ENCODE data around the gene KRTAP3-3.
"Not testable (repeated sequence)": the region's sequence is repeated elsewhere in the genome, so short reads cannot be mapped to it uniquely, and the experiment has no call there.

KRTAP3-3 gene

DNA sequence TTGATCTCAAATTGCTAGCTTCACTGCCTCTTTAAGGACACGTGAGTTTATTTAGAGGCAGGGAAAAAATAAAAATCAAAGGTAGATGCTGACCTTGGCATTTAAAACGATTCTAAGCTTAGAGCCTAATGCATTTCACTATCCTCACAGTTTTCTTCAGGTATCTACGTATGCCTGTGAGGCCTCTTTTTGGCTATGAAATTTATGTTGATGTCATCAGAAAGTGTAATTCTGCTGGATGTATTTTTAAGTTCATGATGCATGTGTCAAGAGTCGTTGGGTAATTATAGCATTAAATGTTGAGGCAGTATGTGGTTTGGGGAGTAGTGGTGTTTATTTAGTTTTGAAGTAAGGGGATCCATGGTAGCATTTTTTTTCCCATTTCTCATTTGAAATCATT, 10.0 kb upstream of the KRTAP3-3 start:
- FAIRE-seq = no peak

GRCh38 chr17:41002814-41003213, 8.8 kb upstream of the KRTAP3-3 start:
- no peak for FAIRE-seq

- no peak for FAIRE-seq
Observed at GRCh38 chr17:41001795-41002194, 7.8 kb upstream of the KRTAP3-3 start.

DNA sequence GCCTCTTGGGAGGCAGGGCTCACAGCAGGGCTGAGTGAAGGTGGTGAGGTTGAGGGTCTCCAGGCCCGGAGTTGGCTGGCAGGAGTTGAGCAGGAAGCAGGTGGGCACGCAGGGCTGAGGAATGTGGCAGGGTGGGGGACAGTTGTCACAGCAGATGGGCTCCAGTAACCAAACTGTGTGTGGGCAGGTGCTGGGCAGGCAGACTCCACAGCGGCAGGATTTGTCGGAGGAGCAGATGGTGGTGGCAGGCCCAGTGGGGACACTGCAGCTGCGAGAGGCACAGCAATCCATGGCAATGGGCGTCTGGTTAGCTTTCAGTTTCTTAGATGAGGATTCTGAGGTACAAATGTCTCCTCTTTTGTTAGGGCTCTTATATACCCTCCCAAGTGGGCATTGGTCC, 5.6 kb upstream of the KRTAP3-3 start, which contains the start of gene KRTAP3-2:
KRTAP3-2 (minus strand) TSS at position 344 of the 400 bp plus-strand sequence; CDS start at position 291, 53 bp downstream.
- FAIRE-seq = not testable (repeated sequence)

DNA sequence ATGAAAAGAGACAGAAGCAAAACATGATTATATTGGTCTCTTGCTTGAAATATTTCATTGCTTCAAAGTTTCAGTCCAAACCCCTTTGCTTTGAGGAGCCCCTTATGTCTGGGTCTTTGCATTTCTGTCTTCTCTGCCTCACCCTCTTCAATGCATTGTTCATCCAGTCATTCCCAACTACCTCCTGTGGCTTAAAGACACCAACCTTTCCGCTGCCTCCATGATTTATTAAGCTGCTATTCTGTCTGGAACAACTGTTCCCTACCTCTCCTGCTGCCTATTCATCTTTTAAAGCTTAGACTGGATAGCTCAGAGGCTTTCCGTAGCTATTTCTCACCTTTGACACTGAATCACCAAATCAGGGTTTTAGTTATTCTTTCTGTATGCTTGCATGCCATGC, 3.4 kb upstream of the KRTAP3-3 start:
- FAIRE-seq = no peak

- FAIRE-seq = no peak
Observed at GRCh38 chr17:40996829-40997228, 2.9 kb upstream of the KRTAP3-3 start.

DNA sequence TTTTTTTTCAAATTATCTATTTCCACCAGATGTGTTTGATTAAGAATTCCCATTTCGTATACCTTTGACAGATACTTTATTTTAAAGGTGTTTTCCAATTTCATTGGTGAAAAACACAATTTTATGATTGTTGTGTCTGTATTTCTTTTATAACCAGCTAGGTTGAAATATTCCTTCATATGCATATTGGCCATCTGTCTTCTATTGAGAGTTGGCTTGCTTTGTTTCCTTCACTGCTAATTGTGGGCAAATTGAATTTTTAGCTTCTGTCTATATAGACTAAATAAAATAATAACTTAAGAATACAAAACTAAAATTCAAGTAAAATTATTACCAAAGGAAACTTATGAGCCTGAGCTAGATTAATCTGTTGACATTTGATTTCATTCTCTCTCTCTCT, 1.2 kb upstream of the KRTAP3-3 start:
- no peak for FAIRE-seq

- no peak for FAIRE-seq
Observed at GRCh38 chr17:40993084-40993483, 880 bp downstream of the KRTAP3-3 start.

DNA sequence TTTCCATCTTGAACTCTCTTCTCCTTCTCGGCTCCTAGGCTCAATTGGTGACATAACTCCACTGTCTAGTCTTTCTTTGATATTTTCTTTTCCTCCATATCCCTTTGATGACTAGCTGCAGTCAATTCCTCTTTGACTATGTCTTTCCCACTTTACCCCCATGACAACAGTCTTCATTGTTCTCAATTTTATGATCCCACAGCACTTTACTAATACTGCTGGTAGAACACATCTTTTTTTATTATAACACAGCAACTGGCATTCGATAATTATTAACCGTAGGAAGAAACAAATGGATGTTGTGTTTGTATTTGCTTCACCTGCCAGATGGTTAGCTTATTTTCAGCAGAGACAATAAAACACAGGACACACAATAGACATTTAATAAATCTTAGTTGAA, 1.3 kb downstream of the KRTAP3-3 start:
- FAIRE-seq = no peak

- FAIRE-seq = no peak
Observed at GRCh38 chr17:40986920-40987319, 7.0 kb downstream of the KRTAP3-3 start.

GRCh38 chr17:40984226-40984625, 9.7 kb downstream of the KRTAP3-3 start, which contains the start of gene KRT40:
Gene KRT40 (minus strand): TSS chr17:40984326. CDS start chr17:40984273, 53 bp downstream.
- FAIRE-seq = no peak

DNA sequence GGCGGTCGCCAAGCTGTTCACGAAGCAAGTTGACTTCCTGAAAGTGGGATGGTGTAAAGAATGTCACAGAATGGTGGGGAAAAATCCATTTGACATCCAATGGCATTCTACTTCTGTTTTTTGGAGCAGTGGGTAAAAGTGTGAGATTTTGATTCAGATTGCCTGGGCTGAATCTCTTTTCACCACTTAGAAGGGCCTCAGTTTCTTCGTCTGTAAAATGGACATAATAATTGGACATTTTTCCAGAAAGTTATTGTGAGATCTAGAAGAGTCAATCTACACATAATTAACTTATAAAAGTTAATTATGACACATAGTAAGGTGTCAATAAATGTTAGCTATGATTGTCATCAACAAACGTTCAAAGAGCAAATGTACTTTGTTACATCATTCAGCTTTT, 12.8 kb downstream of the KRTAP3-3 start:
- FAIRE-seq = no peak

DNA sequence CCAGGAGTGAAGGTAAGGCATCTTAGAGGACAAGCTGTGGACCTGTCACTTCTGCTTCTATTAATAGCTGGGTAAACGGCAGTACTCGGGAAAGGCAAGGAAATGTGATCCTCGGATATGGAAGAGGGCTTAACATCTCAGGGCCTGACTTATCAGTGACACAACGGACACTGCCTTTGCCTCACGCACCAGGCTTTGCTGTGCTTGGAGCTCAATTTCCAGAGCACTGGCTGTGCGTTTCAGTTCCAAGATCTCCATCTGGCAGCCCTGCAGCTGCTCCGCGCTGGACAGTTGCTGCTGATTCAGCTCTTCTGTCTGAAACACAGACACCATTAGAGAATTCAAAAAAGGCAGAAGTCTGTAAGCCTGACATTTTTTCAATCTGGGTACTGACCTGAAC, 13.4 kb downstream of the KRTAP3-3 start:
- no peak for FAIRE-seq

DNA sequence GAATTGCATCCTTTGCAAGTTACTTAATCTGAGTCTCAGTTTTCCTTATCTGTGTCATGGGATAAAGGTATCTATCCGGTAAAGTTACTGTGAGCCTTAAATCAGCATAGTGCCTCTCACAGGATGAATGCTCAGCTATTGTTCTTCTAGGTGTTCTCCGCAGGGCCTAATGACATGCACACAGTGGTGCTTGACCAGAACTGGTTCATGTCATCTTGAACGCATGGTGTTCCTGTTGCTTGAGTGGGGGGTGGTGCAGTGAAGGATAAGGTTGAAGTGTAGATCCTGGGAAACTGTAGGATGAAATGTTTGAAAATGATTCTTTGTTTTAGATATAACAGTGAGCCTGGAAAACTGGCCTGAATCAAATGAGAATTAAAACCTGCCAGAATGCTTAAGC, 13.8 kb downstream of the KRTAP3-3 start:
- no peak for FAIRE-seq

DNA sequence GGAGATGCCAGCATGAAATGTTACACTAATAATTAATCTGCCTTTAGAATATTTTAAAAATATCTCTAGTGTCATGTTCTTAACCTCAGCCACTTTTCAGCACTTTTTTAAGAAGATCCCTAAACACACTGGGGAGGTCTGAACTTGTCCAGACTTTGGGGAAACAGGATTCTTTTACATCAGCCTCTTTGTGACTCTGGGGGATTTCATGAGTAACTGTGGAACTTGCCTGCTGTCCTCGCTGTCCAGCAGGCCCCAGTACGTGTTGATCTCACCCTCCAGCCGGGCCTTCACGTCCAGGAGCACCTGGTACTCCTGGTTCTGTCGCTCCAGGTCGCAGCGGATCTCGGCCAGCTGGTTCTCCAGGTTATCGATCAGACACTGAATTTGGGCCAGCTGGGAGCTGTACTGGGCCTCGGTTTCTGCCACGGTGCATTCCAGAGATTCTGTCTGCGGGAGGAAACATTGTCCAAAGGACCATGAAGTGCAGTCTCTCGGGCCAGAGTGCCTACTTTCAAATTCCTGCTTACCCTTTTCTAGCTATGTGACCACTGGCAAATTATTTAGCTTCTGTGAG, 15.3 kb downstream of the KRTAP3-3 start:
- FAIRE-seq = no peak

DNA sequence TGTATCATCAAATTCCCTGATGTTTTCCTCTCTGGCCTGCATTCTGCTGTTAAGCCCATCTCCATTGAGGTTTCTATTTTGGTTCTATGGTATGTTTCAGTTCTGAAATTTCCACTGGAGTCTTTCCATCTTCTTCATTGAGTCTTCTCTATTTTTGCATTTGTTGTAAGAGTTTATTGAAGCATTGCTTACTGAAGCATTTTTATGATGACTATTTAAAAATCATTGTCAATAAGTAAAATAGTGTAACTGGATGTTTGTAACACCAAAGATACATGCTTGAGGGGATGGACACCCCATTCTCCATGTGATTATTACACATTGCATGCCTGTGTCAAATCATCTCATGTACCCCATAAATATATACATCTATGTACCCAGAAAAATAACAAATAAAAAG, 18.4 kb downstream of the KRTAP3-3 start:
- no peak for FAIRE-seq

GRCh38 chr17:40974366-40974765, 19.6 kb downstream of the KRTAP3-3 start:
- no peak for FAIRE-seq

- FAIRE-seq = no peak
Observed at GRCh38 chr17:40967582-40967981, 26.4 kb downstream of the KRTAP3-3 start.

- FAIRE-seq = no peak
Observed at GRCh38 chr17:40966848-40967247, 27.1 kb downstream of the KRTAP3-3 start, which contains the start of gene KRT39. Gene KRT39 (minus strand): TSS chr17:40966948. CDS start chr17:40966856, 92 bp downstream.

DNA sequence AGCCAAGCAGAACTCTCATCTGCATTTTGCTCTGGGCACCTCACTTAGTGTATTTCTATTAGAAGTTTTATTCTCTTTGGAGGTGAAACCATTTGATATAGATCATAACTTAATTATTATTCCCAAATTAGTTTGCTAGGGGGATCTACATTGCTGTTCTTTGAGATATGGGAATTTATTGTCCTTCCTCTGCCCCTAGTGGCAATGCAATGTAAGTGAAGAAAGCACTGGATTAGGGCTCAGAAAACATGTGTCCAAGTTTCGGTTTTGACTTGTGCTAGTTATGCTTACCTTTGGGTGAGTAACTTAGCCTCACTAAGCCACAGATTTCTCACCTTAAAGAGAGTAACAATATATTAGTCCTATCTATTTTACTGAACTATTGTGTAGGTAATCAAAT, 30.1 kb downstream of the KRTAP3-3 start:
- no peak for FAIRE-seq

DNA sequence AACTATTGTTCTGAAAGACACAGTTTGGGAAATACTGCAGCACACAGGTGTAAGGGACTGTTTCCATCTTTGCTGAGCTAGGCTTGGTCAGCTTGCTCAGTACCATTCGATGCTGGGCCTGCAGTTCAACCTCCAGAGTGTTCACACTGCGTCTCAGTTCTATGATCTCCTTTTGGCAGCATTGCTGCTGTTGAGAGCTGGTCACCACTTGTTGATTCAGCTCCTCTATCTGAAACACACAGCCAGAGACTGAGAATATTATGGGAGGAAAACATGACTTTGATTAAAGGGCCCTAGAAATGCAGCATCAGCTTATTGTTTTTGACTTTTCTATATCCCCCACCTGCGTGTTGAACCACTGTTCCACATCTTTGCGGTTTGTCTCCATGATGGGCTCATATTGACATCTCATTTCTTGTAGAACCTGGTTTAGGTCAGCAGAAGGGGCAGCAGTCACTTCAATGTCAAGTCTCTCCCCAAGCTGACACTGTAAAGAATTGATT, 31.9 kb downstream of the KRTAP3-3 start:
- FAIRE-seq = no peak

- no peak for FAIRE-seq
Observed at GRCh38 chr17:40961591-40961990, 32.4 kb downstream of the KRTAP3-3 start.

GRCh38 chr17:40960144-40960543, 33.8 kb downstream of the KRTAP3-3 start:
- FAIRE-seq = no peak

DNA sequence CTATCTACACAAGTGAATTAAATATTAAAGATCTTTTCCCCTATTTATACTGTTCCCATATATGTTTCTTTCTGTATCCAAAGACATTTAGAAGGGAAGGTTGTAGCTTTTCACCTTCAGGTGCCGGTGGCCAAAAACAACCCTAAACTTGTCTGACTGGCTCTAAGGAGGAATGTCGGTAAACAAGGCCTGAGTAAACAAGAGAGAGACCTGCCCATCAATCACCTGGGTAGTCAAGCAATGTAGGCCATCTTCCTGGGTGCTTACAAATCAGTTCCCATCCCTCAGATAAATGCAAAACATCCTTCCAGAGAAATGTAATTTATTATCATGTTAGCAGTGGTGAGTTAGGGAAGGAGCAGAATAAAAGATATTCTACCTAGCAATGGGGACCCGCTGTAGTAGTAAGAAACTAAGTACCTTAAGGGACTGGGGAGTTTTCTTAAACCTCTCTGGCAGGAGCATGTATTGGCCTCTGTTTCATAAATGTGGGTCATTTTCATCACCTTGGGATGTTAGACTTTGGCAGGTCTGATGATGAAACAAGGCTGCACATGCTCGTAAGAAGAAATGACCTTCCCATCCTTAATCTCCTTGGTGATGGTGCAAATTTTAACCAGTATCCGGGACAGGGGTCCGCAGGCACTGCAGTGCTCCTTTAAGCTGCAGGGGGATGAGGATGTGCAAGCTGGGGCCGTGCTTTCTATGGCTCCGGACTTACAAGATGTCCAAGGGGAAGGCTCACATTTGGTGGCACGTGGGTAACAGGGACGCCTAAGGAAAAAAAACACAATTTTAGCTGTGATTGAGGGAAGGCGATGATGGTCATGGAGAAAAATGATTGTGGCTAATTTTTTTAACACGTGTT, 35.6 kb downstream of the KRTAP3-3 start:
- FAIRE-seq = no peak
